Measurements from ENCODE around the gene BUB1B.

Gene BUB1B

DNA sequence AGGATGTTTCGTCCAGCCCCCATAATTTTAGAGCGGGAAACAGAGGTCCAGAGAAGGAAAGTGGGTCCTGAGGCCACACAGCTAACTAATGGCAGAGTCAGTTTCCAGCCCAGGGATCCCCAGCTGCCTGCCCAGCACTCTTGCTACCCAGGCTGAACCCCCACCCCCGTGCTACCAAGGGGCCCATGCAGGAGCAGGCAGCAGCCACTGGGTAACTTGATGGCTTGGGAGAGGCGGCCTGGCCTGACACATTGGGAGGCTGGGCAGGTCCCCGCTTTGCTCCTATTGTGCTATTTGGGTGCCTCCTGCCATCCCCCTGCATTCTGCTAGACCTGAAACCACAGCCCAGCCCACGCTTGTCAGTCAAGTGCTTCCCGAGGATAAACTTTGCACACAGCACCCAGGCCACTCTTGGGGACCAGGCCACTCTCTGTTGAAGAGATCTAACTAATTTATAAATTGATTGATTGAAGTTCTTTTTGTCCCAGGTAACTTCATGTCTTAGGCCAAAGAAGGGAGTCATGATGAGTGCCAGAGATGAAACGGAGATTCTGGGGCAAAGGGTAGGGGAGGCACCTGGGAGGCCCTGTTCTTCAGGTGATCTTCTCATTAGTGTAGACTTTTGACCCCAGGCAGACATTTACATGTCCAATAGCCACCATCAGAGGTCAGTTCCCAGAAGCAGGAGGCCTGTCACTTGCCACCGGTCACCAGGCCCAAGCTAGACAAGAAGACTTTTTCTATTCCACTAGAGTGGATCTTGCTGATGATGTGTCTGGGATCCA, 85.0 kb downstream of the BUB1B start:
- H2BK120ac ChIP-seq (ENCODE audit: low read depth, low read length): no peak overlapping the region
- H3K18ac ChIP-seq (ENCODE audit: low read depth in 1 of 2, low read length in 2 of 2): no peak overlapping the region
- no peak overlapping the region for H2AFZ ChIP-seq (ENCODE audit: low read depth, low read length)
- H3K27me3 ChIP-seq (ENCODE audit: control insufficient read depth in 1 of 2, insufficient read depth in 1 of 2, low read length in 2 of 2): peaks cover 0 to 42% of the 10 kb centered on the region in 2 experiments
- no peak overlapping the region for H4K8ac ChIP-seq (ENCODE audit: low read length)
- peak overlapping the region; percentile 47 for H4K91ac ChIP-seq (ENCODE audit: low read length)
- no peak overlapping the region for H3K23ac ChIP-seq (ENCODE audit: low read length in 2 of 2)
- H3K14ac ChIP-seq (ENCODE audit: low read length in 2 of 2): no peak overlapping the region
- DNase-seq: no peak
- no peak overlapping the region for H2BK15ac ChIP-seq (ENCODE audit: low read depth, poor library complexity, severe bottlenecking)
- H3K79me1 ChIP-seq (replicated peaks; ENCODE audit: low read length, poor library complexity, severe bottlenecking): no peaks in the 10 kb centered on the region
- no peak overlapping the region for H3K4me3 ChIP-seq (ENCODE audit: insufficient read depth in 1 of 2, low read depth in 1 of 2, low read length in 2 of 2)
- no peaks in the 10 kb centered on the region for H3K36me3 ChIP-seq (ENCODE audit: control insufficient read depth in 1 of 2, insufficient read depth in 2 of 2, low read depth in 1 of 2, low read length in 2 of 2)
- H2AK5ac ChIP-seq (ENCODE audit: low read length, severe bottlenecking): no peak overlapping the region
- H3K4ac ChIP-seq (ENCODE audit: low read depth in 1 of 2, low read length in 2 of 2): no peak overlapping the region
- 93% methylated on average over 6 of the region's 9 CpGs for WGBS
- no peak overlapping the region for H3K27ac ChIP-seq (ENCODE audit: low read length, poor library complexity, severe bottlenecking)
- H3K9me3 ChIP-seq (ENCODE audit: control insufficient read depth, low read length): no peaks in the 10 kb centered on the region
- H2BK12ac ChIP-seq (ENCODE audit: low read length in 2 of 2): no peak overlapping the region
- H3K4me2 ChIP-seq (ENCODE audit: low read length, poor library complexity, severe bottlenecking): no peak overlapping the region
- H2BK5ac ChIP-seq (ENCODE audit: low read depth, low read length, poor library complexity, severe bottlenecking): no peak overlapping the region
- H3K9ac ChIP-seq (ENCODE audit: low read length): no peak overlapping the region
- H3K4me1 ChIP-seq (ENCODE audit: control insufficient read depth, insufficient read depth, low read depth, low read length): peaks cover 9% of the 10 kb centered on the region

DNA sequence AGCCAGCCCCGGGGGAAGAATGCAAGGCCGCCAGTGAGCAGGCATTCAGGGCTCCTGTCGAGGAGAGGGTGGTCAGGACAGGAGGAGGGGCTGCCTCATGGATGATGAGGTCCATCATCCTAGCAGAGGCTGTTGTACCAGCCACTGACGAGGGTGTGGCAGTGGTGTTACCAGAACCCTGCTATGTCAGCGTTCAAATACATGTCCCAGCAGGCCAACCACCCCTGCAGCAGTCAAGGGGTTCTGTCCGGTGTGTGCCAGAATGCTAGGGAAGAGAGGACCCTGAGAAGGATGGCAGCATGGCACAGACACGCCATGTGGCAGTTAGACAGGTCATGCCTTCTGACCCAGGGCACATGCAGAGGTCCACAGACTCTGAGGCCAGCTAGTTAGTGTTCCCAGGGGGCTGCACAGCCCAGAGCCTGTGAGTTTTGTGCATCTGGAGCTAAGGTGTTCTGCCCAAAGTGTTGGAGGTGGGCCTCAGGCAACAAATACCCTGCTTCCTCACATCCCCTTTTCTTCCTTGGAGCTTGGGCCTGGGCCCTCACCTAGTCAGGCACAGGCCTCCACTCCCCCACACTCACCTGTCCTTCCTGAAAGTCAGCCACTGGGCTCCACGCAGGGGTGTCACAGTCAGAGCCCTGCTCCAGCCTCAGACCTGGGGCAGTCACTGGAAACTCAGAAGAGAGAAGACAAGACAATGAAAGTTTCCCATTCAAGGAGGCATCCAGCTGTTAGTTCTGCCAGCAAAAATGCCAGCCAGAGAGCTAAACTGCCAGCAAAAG, 85.8 kb downstream of the BUB1B start:
- Histone ChIP-seq H2AK5ac (ENCODE audit: low read length, severe bottlenecking) (no peak overlapping the region), H3K9ac (ENCODE audit: low read length) (no peak overlapping the region), H2BK15ac (ENCODE audit: low read depth, poor library complexity, severe bottlenecking) (no peak overlapping the region), H4K8ac (ENCODE audit: low read length) (no peak overlapping the region), H3K79me1 (replicated peaks; ENCODE audit: low read length, poor library complexity, severe bottlenecking) (no peaks in the 10 kb centered on the region), H3K36me3 (ENCODE audit: control insufficient read depth in 1 of 2, insufficient read depth in 2 of 2, low read depth in 1 of 2, low read length in 2 of 2) (no peaks in the 10 kb centered on the region), H2AFZ (ENCODE audit: low read depth, low read length) (no peak overlapping the region), H3K18ac (ENCODE audit: low read depth in 1 of 2, low read length in 2 of 2) (no peak overlapping the region), H2BK120ac (ENCODE audit: low read depth, low read length) (no peak overlapping the region), H3K23ac (ENCODE audit: low read length in 2 of 2) (no peak overlapping the region), H3K4me2 (ENCODE audit: low read length, poor library complexity, severe bottlenecking) (no peak overlapping the region), H3K4me3 (ENCODE audit: insufficient read depth in 1 of 2, low read depth in 1 of 2, low read length in 2 of 2) (no peak overlapping the region), H3K4ac (ENCODE audit: low read depth in 1 of 2, low read length in 2 of 2) (no peak overlapping the region), H4K91ac (ENCODE audit: low read length) (peak overlapping the region; percentile 11), H3K14ac (ENCODE audit: low read length in 2 of 2) (no peak overlapping the region), H2BK5ac (ENCODE audit: low read depth, low read length, poor library complexity, severe bottlenecking) (no peak overlapping the region), H2BK12ac (ENCODE audit: low read length in 2 of 2) (no peak overlapping the region), H3K27ac (ENCODE audit: low read length, poor library complexity, severe bottlenecking) (no peak overlapping the region), H3K9me3 (ENCODE audit: control insufficient read depth, low read length) (no peaks in the 10 kb centered on the region), H3K4me1 (ENCODE audit: control insufficient read depth, insufficient read depth, low read depth, low read length) (peaks cover 11% of the 10 kb centered on the region), H3K27me3 (ENCODE audit: control insufficient read depth in 1 of 2, insufficient read depth in 1 of 2, low read length in 2 of 2) (peaks cover 0 to 46% of the 10 kb centered on the region in 2 experiments)
- no peak for DNase-seq
- WGBS: 91% methylated on average over 8 of the region's 8 CpGs

DNA sequence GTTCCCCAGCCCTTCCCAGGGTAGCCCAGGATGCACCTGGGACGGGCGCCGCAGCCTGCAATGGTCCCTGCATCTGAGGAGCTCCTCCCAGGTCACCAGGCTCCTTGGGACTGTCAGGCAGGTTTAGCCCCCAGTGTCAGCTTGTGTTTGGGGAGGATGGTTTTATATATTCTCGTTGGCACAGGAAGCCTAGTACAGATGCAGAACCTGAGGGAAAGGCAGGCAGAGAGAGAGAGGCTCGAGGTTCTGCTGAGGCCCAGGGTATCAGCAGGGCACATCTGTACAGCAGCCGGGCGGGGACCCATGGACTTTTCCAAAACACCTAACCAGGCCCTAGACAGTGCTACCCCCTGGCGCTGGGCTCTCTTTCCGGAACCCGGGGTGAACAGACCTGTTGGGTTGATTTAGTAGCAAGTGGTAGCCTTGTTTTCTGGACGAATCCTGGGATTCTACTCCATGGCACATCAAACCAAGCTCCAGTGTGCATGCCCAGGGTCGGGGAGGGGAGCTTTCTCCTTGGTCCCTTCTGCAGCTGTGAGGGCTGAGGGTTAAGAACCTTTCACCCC, 86.6 kb downstream of the BUB1B start:
- H4K91ac ChIP-seq (ENCODE audit: low read length): no peak overlapping the region
- H4K8ac ChIP-seq (ENCODE audit: low read length): no peak overlapping the region
- H3K4me2 ChIP-seq (ENCODE audit: low read length, poor library complexity, severe bottlenecking): no peak overlapping the region
- no peak for DNase-seq
- no peak overlapping the region for H3K18ac ChIP-seq (ENCODE audit: low read depth in 1 of 2, low read length in 2 of 2)
- no peak overlapping the region for H3K4ac ChIP-seq (ENCODE audit: low read depth in 1 of 2, low read length in 2 of 2)
- H2BK5ac ChIP-seq (ENCODE audit: low read depth, low read length, poor library complexity, severe bottlenecking): no peak overlapping the region
- H3K4me3 ChIP-seq (ENCODE audit: insufficient read depth in 1 of 2, low read depth in 1 of 2, low read length in 2 of 2): no peak overlapping the region
- H3K79me1 ChIP-seq (replicated peaks; ENCODE audit: low read length, poor library complexity, severe bottlenecking): no peaks in the 10 kb centered on the region
- H3K27me3 ChIP-seq (ENCODE audit: control insufficient read depth in 1 of 2, insufficient read depth in 1 of 2, low read length in 2 of 2): peaks cover 0 to 51% of the 10 kb centered on the region in 2 experiments
- H2BK15ac ChIP-seq (ENCODE audit: low read depth, poor library complexity, severe bottlenecking): no peak overlapping the region
- H2AK5ac ChIP-seq (ENCODE audit: low read length, severe bottlenecking): no peak overlapping the region
- peaks cover 17% of the 10 kb centered on the region for H3K4me1 ChIP-seq (ENCODE audit: control insufficient read depth, insufficient read depth, low read depth, low read length)
- no peak overlapping the region for H2BK12ac ChIP-seq (ENCODE audit: low read length in 2 of 2)
- H3K14ac ChIP-seq (ENCODE audit: low read length in 2 of 2): no peak overlapping the region
- H3K9me3 ChIP-seq (ENCODE audit: control insufficient read depth, low read length): no peaks in the 10 kb centered on the region
- H3K9ac ChIP-seq (ENCODE audit: low read length): no peak overlapping the region
- H3K23ac ChIP-seq (ENCODE audit: low read length in 2 of 2): no peak overlapping the region
- H2AFZ ChIP-seq (ENCODE audit: low read depth, low read length): no peak overlapping the region
- H3K27ac ChIP-seq (ENCODE audit: low read length, poor library complexity, severe bottlenecking): no peak overlapping the region
- no peaks in the 10 kb centered on the region for H3K36me3 ChIP-seq (ENCODE audit: control insufficient read depth in 1 of 2, insufficient read depth in 2 of 2, low read depth in 1 of 2, low read length in 2 of 2)
- 93% methylated on average over 10 of the region's 12 CpGs for WGBS
- no peak overlapping the region for H2BK120ac ChIP-seq (ENCODE audit: low read depth, low read length)

Data from mesenchymal stem cell (in vitro differentiated cells and primary cell).